Erythroblast (primary cell): ENCODE measurements around the gene SAPCD2.

Experiments used
- DNase-seq, 2 experiments: peaks; one replicate each; lab custom pipeline; 2025; lab: John Stamatoyannopoulos, UW
- GATA1 ChIP-seq: IDR thresholded peaks from 2 replicates; pipeline ENCODE4 v1.6.1; 2011; ENCODE audit warnings: low read depth, mild to moderate bottlenecking, control low read depth, low read length, moderate library complexity
- POLR2A ChIP-seq: IDR thresholded peaks from 2 replicates; pipeline ENCODE4 v1.6.1; 2011; ENCODE audit warnings: mild to moderate bottlenecking, low read length

The SAPCD2 gene

DNA sequence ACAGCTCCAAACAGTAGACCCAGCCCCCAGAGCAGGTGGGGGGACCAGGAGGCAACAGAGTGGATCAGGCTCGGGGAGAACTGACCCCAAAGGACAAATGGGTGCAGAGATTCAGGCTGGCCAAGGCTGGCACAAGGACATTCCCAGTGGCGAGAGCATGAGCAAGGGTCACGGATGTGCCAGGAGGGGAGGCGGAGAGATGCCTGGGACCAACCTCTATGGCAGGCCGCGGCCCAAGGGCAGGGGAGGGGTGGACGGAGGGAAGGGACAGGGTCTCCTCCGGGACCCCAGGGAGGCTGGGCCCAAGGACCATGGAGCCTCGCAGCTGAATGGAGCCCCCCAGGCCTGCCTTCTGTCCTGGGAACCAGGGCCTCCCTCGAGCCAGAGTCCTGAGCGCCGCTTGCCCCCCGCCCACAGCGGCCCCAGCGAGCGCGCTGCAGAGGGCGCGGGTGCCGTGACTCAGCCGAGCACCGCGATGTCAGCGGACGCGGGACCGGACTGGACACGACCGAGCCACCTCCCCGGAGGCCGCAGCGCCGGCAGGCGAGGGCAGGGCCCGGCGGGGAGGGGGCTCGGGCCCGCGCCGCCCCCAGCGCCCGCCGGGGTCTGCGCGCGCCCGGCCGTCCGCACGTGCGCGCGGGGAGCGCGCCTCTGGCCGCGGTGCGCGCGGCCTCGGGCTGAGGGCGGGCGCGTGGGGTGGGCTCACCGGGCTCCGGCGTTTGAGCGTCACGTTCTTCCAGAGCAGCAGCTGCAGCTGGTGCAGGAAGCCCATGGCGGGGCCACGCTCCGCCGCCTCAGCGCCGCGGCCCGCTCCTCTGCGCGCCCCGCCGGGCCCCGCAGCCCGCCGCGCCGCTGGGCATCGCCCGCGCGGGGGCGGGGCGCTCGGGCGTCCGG, 42.7 kb downstream of the SAPCD2 start, which contains the start of gene ABCA2:
TSS of gene ABCA2 (minus strand) at position 869 of the 894 bp plus-strand sequence. CDS start at position 772, 97 bp downstream.
- TF ChIP-seq POLR2A (no peak), GATA1 (no peak)
- DNase-seq = no peak

DNA sequence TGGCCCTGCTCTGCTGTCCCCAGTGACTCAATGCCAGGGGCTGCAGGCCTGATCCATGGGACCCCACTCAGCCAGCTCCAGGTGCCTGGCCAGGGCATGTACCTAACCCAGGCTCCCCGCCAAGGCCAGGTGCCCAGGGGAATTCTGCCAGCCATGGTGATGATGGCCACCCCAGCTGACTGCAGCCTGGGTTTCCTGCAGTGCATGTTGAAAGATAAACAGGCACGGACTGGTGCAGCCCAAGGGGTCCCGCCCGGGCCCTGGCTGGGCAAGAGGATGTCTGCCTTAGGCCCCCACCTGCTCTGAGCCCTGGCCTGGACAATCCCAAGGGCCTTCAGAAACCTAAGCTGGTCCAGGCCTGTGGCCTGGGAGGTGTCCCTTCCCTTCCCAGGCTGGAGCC, 43.5 kb downstream of the SAPCD2 start:
- TF ChIP-seq GATA1 = no peak
- no peak for TF ChIP-seq POLR2A
- no peak for DNase-seq

GRCh38 chr9:137026384-137026783, 44.0 kb downstream of the SAPCD2 start:
- TF ChIP-seq POLR2A (no peak), GATA1 (no peak)

GRCh38 chr9:137025517-137025966, 44.8 kb downstream of the SAPCD2 start:
- TF ChIP-seq POLR2A (no peak), GATA1 (no peak)
- DNase-seq = no peak

More at GRCh38 chr9:137026384-137026783, 44.0 kb downstream of the SAPCD2 start:
- DNase-seq = no peak

GRCh38 chr9:137023583-137023991, 46.8 kb downstream of the SAPCD2 start:
- no peak for DNase-seq
- TF ChIP-seq GATA1 = no peak
- TF ChIP-seq POLR2A = no peak

GRCh38 chr9:137023157-137023556, 47.2 kb downstream of the SAPCD2 start:
- DNase-seq = no peak
- TF ChIP-seq GATA1 (no peak), POLR2A (no peak)

GRCh38 chr9:137022662-137023008, 47.7 kb downstream of the SAPCD2 start:
- no peak for TF ChIP-seq POLR2A
- no peak for TF ChIP-seq GATA1
- DNase-seq = no peak

DNA sequence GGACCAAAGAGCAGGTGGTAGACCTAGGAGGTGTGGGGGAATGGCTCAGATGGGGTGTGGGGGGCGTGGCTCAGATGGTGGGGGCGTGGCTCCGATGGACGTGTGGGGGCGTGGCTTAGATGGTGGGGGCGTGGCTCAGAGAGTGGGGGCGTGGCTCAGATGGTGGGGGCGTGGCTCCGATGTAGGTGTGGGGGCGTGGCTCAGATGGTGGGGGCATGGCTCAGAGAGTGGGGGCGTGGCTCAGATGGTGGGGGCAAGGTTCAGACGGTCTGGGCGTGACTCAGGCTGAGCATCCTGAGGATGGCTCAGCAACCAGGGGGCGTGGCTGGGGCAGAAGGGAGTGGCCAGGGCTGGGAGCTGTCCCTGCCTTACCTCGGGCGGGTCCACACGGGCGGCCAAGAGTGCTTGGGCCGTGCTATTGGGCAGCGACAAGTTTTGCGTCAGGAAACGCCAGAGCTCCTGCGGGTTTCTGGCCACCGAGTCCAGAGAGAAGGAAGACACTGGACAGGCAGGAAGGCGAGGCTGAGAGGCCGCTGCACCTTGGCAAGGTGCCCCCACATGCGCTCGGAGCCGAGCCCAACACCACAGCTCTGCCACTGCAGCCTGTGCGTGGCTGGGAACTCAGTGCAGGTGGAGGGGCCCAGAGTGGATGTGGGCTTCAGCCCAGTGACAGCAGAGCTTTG, 48.2 kb downstream of the SAPCD2 start:
- peak; percentile 83 to 89 for DNase-seq
- TF ChIP-seq POLR2A (no peak), GATA1 (no peak)

- TF ChIP-seq GATA1 (no peak), POLR2A (no peak)
These were observed 48.8 kb downstream of the SAPCD2 start for GRCh38 chr9:137021568-137021978.

DNA sequence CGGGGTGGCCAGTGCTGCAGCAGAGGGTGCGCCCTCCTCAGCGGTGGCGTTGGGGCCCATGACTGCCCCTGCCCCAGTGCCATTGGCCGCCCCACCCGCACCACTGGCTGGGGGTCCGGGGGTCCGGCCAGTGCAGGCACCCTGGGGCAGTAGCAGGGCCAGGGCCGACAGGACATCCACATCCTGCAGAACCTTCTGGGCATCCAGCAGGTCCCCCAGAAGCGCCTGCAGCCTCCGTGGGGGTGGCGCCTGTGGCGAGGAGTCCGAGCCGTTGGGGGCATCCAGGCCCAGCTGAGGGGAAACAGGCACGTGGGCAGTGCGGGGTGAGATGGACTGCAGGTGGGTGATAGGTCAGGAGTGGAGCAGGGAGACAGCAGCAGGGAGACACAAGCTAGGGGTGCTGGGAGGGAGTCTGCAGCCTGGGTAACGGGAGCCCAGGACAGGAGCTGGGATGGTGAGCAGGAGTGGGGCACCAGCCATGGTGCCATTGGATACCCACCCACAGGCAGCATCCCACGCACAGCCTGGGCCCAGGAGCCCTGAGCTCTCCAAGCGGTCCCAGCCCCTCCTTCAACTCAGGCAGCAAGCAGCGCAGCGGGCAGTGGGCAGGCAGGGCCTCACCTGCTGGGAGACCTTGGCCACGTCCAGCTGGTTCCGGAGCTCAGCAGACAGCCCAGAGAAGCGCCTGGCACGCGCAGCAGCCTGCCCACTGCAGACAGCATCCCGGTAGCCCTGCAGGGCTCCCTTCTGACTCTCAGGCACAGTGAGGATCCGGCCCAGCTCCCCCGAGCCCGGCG, 49.4 kb downstream of the SAPCD2 start:
- DNase-seq = no peak
- TF ChIP-seq POLR2A (no peak), GATA1 (no peak)

More at GRCh38 chr9:137021568-137021978, 48.8 kb downstream of the SAPCD2 start:
- no peak for DNase-seq

DNA sequence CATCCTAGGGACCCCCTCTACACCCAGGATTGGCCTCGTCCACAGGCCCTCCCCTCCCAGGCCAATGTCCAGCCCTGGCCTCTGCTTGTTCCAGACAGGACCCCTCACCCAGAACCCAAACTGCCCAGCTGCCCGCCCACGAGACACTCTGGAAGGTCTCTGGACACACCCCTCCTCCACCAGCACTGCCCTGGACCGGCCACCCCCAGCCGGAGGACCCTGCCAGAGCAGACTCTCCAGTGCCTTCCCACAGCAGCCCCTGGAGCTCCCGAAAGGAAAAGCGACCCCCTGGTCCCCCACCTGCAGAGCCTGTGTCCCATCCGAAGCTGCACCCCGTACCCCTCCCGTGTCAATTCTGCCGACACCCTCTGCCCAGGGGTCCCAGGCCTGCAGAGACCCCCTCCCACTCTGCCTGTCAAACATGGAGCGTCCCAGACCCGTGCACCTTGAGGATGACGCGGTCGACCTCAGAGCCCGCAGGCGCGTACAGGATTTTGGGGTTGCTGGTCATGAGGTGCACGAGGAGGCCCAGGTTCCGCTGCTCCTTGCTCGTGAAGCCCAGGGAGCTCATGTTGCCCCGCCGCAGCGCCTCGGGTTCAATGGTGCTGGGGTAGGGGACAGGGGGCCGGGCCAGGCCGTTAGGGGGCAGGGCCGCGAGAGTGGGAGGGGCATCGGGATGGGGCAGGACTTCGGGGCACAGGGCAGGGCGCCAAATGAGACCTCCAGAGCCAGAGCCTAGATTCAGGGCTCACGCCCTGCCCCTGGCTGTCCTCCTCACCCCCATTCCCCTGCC, 50.3 kb downstream of the SAPCD2 start:
- no peak for DNase-seq
- TF ChIP-seq GATA1 (no peak), POLR2A (no peak)

DNA sequence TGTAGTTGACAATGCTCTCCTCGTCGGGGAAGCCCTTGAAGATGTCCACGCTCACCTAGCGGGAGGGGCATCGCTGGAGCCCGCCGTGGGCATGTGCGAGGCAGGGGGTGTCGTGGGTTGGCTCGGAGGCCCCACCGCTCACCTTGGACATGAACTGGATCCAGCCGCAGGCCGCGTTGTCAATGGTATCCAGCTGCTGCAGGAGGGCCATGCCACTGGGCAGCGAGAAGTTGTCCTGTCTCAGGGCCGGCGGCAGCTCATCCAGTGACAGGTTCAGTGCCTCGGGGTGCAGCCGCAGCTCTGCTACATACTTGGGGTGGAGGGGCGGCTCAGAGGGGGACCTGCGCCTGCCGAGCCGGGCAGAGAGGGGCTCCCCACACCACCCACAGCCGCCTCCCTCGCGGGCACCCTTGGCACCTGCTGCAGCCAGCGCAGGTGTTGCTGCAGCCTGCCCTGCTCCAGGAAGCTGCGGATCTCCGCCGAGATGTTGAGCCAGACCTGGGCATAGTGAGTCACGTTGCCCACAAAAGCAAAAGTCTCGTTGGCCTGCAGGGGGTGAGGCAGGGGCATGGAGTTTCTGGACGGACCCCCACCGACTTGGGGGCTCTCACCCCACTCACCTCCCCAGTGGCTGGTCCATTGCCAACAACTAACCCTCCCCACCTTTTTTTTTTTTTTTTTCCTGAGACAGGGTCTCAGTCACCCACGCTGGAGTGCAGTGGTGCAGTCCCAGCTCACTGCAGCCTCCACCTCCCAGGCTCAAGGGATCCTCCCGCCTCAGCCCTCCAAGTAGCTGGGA, 51.4 kb downstream of the SAPCD2 start:
- DNase-seq = no peak
- TF ChIP-seq POLR2A (no peak), GATA1 (no peak)
